GM18508 (cell line): ENCODE data around the gene CCDC3.
"Not testable (repeated sequence)": the region's sequence is repeated elsewhere in the genome, so short reads cannot be mapped to it uniquely, and the experiment has no call there.

Experiments
- ATAC-seq: cut with Tn5 transposase; IDR thresholded peaks from one replicate; pipeline ENCODE4 v1.9.1; 2021; ENCODE audit warnings: moderate number of reproducible peaks; ENCODE audit not compliant: insufficient read depth, unreplicated experiment

The CCDC3 gene

DNA sequence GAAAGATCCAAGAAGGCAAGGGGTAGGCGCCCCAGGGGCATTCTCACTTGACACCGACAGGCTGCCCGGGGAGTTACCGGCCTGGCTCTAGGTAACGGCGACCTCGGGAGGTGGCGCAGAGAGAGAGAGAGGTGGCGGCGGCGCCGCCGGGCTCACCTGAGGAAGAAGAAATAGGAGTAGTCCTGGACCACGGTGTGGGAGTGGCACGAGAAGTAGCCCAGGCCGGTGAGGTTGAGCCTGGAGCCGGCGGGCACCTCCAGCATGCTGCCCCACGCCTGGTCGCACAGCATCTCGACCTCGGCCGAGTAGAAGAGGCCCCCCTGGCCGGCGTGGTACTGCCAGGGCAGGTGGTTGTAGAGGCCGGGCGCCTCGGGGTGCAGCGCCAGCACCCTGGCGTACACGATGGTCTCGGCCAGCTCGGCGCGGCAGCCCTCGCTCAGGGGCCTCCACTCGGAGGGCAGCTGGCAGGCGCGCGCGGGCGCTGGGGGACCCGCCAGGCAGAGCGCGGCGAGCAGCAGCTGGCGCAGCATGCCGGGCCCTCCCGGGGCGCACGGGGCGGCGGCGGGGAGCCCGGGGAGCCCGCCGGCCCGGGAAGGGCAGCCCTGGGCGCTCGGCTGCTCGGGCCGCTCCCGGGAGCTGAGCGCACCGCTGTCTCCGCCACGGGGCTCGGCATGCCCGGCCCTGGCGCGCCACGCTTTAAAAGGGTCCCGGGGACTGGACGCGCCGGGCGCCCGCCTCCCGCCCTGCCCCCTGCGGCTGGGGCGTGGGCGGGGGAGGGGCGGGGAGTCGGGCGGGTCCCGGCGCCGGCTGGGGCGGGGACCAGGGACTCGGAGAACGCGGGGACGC lies at the start of gene CCDC3:
Gene CCDC3, minus strand, starts transcription at position 673 of the 846 bp plus-strand sequence. Its CDS starts 143 bp downstream, at position 530.
- no peak for ATAC-seq

DNA sequence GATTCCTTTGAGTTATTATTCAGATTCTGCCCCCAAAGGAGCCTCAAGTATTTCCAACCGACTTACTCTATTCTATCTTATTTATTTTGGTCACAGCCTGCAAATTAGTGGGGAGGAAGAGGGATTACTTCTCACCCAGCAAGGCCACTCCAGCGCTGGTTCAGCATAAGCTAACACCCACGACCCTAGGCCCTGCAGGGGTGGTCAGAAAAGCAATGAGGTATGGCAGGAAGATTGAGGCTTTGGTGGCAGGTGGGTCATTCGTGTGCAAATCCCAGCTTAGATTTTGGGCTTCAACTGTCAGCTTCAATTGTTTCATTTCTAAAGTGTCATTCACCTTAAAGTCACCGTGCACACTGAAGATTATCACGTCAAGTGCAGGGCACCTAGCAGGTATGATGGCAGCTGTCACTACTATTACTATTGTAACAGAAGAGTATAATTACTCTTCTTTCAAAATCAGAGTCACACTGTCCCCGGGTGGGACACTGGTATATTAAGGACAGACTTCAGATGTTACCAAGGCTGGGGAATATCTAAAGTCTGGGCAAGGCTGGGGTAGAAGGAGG lies 49.7 kb upstream of the CCDC3 start:
- ATAC-seq = no peak

DNA sequence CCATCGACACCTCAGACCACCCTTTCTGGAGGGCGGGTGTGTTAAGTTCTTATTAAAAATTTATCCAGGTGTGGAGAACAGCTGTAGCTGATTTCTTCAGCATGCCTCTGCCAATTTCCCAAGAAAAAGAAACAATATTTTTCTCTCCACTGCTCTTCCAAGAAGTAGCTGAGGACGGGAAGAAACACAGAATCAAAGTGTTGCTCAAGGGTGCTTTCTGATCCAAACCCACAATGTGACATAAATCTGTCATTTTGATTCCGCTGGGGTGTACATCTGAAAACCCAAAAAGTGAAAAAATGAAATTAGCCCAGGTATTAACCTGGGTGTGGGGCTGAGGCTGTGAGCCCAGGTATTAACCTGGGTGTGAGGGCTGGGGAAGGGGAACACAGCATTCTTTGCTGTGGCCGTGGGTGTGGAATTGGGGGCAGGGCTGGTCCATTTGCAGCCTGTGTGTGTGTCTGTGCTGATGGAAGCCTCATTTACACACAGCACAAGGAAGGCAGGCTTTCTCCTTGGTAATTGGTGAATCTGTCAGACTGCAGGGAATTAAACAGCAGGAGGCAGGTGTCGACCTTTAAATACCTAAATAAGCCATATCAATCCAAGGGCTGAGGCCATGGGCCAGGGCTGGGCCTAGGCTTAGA lies 48.4 kb upstream of the CCDC3 start:
- no peak for ATAC-seq

DNA sequence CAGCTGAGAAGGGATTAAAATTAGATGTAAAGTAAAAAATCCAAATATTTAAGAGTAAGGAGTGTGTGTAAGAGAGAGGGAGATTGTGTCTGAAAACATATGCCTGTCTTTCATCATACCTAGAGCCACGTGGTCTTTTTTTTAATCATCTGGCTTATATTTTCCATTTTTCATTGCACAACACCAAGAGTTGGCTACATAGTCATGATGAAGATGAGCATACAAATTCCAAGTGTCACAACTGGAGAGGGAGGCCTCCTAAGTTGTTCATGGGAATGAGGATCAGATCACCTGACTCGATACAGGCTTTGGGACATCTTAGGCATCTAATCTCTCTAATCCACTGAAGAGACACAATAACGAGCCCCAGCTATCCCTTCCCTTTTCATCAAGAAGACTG lies 47.2 kb upstream of the CCDC3 start:
- no peak for ATAC-seq

DNA sequence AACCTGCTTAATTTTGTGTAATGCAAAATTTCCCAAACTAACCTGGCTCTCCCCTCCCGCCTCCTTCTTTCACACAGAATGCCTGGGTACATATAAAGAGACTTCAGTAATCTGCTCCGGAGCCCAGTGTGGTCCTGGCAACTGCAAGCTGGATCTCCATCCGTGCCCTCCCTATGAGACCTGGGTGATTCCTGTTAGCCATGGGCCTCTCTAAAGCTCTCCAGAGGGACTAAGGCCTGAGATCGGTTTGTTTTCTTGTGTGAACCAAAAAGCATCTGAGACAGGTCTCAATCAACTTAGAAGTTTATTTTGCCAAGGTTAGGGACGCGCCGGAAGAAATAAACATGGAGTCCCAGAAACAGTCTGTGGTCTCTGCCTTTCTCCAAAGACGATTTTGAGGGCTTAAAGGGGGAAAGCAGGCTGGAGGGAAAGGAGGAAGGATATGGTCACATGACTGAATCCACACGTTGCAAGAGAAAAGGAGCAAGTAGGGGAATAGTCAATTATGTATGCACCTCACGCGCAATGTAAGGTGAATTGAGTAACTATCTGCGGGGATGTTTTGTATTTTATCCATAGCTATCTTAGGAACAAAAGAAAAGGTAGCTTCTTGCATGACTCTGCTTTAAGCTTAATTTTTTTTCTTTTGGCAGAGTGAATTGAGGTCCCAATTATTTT lies 46.2 kb upstream of the CCDC3 start:
- ATAC-seq = no peak

DNA sequence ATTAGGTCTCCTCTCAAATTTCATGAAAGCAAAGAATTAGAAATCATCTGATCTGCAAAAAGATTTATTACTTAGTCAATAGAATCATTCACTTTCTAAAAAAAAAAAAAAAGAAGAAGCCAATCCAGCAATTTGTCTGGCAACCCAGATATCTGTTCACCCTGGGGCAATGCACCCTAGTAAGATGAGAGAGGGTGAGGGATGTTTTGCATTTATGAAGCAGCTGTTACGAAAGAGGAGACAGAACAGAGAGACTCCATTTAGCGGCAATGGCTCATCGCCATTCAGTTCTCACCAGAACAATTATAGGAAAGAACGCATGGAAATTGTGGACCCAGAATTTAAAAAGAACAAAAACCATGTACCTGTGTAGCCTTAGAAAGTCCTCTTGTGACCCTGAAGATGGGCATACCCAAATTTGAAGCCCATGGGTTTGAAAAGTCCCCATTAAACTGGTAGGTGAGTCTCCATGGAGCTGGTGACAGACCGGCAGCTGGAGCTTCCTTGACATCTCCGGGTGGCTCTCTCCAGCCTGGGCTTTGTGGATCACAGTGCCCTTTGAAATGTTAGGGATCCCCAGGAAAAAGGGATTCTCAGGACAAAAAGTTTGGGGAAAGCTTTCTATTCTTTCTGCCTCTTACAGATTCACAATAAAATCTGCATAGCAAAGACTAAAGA lies 45.5 kb upstream of the CCDC3 start:
- ATAC-seq = no peak

DNA sequence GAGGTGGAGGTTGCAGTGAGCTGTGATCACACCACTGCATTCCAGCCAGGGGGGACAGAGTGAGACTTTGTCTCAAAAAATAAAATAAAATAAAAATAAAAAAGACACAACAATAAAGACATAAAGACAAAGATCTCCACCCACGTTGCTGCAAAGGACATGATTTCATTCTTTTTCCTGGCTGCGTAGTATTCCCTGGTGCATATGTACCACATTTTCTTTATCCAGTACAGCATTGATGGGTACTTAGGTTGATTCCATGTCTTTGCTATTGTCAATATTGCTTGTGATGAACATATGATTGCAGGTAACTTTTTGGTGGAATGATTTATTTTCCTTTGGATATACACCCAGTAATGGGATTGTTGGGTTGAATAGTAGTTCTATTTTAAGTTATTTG lies 42.0 kb upstream of the CCDC3 start:
- no peak for ATAC-seq

DNA sequence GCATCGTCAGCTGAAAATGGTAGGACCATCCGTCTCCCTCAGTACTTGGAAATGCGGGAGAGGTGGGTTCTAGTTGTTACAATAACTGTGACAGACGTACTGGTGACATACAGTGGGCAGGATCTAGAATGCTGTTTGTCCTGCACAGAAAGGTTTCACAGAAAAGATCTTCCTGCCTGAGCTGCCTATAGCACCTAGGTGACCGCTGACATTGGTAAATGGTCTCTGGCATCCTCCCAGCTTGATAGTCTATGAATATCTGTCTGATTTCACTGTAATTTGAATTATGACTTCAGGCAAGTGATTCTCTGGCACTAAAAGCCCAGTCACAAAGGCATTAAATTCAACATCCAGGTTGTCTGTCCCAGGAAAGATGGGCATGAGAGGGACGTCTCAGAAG lies 38.2 kb upstream of the CCDC3 start:
- ATAC-seq = no peak

DNA sequence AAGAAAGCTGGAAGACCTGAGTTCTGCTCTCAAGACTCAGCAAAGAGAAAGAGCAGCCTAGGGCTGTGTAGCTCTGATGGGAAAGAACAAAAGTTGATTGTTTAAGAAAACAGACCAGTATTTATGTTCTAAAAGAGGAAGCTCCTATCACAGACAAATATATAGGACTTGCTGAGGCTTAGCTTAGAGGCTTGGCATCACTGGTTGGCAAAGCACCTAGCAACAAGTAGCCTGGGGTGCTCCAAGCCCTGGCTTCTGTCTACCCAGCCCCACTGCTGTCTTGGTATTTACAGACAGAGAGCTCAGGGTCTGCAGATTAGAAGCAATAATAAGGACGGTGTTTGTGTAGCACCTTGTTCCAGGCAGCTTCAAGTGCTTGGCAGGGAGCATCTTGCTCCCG lies 36.9 kb upstream of the CCDC3 start:
- no peak for ATAC-seq

DNA sequence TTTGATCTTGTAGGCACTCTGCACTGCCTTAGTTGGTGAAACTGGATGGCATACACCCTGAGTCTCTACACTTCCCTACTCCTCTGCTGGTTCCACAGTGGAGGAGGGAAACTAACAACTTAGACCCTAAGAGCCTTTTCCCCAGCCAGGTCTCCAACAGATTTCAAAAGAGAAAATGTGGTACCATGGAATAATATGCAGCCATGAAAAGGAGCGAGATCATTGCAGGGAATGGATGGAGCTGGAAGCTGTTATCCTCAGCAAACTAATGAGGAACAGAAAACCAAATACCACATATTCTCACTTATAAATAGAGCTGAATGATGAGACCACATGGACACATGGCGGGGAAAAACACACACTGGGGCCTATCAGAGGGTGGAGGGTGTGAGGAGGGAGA lies 36.3 kb upstream of the CCDC3 start:
- no peak for ATAC-seq

DNA sequence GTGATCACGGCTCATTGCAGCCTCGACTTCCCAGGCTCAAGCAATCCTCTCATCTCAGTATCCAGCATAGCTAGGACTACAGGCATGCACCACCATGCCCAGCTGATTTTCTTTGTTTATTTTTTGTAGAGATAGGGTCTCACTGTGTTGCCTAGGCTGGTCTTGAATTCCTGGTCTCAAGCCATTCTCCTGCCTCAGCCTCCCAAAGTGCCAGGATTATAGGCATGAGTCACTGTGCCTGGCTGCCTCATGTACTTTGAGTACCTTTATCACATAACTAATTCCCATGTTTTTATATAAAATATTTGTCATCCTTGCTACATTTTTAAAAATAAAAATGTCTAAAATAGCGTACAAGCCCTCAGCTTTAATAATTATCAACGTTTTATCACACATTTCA lies 35.3 kb upstream of the CCDC3 start:
- no peak for ATAC-seq

DNA sequence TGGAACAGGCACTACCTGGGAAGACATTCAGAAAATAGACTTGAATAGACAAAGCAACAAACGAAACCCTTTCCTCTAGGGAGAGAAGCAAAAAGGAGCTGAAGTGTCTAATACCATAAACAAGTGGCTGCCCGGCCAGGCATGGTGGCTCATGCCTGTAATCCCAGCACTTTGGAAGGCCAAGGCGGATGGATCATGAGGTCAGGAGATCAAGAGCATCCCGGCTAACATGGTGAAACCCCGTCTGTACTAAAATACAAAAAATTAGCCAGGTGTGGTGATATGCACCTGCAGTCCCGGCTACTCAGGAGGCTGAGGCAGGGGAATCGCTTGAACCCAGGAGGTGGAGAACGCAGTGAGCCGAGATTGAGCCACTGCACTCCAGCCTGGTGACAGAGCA lies 34.2 kb upstream of the CCDC3 start:
- ATAC-seq = not testable (repeated sequence)

DNA sequence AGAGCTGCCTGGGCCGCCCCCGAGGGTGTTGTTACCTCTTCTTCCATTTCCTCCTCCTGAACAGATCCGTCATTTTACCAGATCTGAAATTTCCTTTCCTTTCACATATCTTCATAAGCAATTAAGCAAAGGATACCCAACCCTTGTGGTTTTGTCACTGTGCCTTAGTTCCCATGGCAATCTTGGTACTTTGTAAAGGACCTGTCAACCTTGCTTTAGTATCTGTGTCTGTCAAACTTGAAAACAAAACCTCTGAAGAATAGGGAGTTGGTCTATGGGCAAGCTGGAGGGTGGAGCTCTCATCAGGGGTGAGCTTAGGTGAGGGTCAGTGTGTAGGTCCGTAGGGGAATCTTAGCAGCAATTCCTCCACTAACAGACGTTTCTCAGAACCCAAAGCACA lies 25.4 kb upstream of the CCDC3 start:
- no peak for ATAC-seq

DNA sequence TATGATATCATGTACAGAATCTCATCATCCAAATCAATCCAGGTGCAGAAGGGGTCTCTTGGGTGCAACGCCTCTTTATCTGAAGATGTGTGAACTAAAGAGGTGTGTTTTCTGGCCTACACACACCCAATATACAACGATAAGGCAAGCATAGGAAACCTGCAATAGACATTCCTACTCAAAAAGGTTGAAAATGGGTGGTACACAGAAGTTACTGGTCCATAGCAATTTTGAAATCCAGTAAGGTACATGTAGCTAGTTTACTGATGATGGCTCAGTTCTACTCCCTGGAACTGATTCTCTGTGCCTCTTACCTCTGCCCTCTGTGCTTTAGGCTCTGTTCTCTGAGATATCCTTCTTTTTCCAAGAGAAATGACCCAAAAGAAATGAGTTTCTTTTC lies 22.2 kb upstream of the CCDC3 start:
- ATAC-seq = no peak

DNA sequence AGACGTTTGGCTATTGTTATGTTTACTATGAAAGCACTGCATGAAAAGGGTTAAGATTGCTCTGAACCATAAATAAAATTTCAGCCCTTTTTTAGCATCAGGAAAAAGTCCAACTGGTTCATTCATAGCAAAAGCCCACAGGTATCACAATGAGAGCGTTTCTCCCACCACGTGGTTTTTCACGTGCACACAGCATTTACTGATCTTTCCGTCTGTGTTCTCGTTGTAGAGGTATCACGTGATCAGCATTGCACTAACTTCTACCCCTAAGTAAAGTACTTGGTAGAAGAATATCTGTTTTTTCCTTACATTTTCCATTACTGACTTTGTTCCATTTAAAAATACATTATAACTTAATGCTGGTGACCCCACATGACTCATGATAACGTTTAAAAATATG lies 17.8 kb upstream of the CCDC3 start:
- no peak for ATAC-seq

DNA sequence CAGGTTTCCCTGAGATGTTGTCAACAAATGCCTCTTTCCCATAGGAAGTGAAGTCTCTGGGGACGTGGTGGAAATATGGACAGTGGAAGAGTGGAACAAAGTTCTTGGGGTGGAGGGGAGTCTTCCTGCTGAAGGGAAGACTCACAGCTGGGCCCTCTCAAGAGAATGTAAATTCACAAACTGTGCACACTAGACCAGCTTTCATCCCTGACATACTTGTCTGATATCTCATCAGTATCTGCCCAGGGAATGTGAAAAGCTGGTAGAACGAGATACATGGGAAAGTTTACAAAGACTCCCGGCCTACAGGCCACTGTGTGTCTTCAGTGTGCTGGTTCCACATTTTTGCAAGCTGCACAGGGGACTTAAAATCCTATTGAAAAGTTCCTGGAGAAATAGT lies 16.7 kb upstream of the CCDC3 start:
- ATAC-seq = no peak

DNA sequence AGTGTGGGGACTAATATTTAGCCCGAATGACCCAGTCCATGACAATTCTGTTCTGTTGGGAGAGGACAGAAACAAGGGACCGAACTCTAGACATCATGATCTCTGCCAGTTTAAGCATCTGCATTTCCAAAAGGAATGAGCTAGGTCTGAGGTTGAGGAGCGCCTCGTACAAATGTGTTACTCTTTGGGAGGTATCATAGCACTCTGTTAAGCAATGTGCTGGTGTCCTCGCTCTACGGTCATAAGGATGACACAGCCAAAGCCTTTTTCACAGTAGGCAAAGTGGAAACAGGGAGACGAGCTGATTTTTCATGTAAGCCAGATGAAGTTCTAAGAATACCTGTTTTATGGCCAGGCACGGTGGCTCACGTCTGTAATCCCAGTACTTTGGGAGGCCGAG lies 15.4 kb upstream of the CCDC3 start:
- no peak for ATAC-seq

DNA sequence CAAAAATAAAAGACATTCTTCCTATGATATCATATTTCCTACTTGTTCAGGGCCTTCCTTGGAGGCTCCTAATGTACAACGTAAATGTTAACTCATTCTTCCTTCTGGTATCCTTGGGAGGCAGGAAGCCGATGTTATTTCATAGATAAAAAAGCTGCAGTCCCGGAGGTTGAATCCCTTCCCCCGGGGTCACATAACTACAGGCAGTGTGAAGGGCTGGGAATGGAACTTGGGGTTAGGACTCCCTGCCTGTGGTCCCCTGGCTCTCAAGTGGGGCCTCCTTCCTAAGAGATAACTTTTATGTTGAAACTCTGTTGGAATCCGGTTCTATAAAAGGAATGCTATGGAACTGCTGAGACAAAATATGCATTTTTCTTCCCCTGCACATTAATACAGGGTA lies 14.9 kb upstream of the CCDC3 start:
- ATAC-seq = no peak

DNA sequence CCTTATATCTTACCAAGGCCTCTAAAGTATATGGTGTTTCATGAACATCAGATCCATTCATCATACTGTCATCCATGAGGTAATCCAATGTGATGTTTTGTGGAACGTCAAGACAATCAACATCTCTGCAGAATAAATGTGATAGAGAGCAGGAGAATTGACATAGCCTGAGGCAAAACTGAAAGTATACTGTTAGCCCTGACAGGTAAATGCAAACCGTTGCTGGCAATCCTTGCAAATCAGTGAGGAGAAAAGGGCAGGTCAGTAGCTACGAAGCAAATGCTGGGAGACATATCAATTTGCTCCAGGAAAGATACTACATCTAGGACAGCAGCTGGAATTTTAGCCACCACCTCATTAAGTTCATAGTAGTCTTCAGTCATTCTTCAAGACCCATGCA lies 4.5 kb upstream of the CCDC3 start:
- no peak for ATAC-seq

DNA sequence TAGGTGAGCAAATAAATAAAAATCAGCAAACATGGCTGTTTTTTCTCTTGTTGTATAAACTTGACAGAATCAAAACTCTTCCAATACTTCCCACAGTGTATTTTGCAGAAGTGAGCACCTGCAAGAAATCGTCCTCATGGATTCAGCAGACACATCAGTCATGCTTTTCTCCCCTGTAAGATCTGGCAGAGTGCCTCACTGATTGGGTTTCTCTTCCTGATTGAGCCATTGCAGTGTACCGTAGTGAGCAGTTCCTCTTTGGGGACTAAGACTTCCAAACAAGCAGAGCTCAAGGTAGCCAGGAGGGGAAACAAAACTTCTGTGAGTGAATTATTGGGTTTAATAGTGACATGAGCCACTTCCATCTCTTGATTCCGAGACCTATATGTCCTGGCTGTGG lies 2.2 kb upstream of the CCDC3 start:
- no peak for ATAC-seq

DNA sequence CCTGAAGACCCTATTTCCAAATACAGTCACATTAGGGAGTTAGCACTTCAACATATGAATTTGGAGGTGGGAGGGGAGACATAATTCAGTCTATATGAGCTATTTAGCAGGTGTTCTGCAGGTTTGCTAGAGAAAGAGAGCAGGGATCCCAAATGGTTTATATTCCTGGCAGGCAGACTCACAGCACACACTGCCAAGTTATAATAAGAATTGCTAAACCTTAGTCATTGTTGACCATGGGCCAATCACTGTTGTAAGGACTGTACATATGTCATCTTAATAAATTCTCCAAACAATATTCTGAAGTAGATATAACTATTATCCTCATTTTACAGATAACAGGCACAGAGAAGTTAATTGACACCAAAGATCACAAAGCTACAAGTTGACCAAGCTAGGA lies 1.5 kb upstream of the CCDC3 start:
- no peak for ATAC-seq
